ENCODE results near the gene NPM3.

The NPM3 gene

DNA sequence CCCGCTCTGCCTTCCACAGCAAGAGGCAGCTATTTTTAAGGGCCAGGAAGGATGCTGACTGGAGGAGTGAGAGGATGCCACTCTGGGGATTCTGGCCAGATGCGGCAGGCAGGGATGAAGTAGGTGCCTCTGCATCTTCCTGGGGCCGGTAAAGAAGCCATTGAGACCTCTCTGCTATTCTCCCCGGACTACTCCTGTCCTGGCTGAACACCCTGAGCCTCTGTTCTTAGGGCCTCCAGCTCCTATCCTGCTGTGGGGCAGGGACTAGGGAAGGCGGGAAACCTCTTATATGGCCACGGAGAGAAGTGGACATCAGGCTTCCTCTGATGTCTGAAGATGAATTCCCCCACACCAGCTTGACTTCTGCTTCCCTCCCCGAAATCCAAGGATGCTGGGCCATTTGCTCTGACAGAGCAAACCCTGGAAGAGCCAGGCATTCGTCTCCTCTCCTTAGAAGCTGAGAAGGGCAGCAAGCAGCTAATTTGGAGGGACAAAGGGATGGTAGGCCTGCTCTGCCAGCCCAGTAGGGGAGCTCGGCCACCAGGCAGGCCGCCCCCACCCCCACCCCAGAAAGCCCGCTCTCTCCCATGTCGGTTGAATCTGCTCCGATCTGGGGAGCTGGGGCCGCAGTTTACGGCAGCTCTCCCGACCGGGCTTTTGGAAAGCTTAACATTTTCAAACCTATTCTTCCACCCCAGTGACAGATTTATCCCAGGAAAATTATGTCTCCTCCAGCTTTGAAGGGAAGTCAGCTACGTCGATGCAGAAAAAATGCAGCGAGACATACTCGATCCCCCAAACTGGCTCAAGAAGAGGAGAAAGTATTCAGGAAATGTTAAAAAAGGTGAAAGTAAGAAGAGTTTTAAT, 10.1 kb downstream of the NPM3 start:
- no peak overlapping the region for H3K4me3 ChIP-seq (ENCODE audit: low read length)
- no peak for DNase-seq (ENCODE audit: low read depth)
- TF ChIP-seq, protein P1, sequence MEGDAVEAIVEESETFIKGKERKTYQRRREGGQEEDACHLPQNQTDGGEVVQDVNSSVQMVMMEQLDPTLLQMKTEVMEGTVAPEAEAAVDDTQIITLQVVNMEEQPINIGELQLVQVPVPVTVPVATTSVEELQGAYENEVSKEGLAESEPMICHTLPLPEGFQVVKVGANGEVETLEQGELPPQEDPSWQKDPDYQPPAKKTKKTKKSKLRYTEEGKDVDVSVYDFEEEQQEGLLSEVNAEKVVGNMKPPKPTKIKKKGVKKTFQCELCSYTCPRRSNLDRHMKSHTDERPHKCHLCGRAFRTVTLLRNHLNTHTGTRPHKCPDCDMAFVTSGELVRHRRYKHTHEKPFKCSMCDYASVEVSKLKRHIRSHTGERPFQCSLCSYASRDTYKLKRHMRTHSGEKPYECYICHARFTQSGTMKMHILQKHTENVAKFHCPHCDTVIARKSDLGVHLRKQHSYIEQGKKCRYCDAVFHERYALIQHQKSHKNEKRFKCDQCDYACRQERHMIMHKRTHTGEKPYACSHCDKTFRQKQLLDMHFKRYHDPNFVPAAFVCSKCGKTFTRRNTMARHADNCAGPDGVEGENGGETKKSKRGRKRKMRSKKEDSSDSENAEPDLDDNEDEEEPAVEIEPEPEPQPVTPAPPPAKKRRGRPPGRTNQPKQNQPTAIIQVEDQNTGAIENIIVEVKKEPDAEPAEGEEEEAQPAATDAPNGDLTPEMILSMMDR (conservative IDR thresholded peaks at IDR 0.05; ENCODE audit: low read depth, low read length), result no peak

DNA sequence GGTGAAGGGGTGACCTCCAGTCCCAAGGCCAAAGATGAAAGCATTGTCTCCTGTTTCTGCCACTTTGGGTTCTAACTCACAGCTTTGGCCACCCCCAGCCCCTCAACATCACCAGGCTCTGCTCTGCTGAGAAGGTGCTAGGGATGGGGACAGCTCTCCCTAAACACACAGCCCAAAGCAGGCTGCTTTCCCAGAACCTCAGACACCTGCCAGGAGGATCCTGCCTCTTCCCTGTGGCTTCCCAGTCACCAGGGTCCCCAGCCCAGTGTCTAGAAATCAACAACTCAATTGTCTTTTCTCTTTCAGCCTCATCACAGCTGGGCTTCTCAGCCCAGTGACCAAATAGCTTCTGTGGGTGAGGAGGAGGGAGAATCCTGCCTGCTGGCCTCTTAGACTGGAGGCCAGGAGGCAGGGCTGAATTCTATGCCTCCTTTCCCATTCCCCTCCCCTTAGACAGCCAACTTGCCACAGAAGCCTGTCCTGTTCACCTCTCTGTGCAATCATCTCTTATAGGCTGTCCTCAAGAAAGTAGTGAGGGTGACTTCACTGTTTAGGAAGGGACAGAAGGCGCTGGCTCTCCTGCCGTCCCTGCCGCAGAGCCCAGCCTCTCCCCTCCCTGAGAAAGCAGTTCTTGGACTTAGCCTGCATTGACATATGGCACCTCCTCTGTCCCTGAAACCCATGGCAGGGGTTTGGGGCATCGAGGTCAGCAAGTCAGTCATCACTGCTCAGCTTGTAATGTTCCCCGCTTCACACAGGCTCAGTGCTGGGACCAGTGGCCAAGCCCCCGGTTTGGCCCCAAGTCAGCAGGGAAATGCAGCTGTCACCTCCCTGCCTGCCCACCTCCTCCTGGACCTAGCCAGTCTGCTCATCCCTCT, 11.0 kb downstream of the NPM3 start:
- no peak for DNase-seq (ENCODE audit: low read depth)
- TF ChIP-seq, protein P1 (conservative IDR thresholded peaks at IDR 0.05; ENCODE audit: low read depth, low read length), result no peak
- no peak overlapping the region for H3K4me3 ChIP-seq (ENCODE audit: low read length)

DNA sequence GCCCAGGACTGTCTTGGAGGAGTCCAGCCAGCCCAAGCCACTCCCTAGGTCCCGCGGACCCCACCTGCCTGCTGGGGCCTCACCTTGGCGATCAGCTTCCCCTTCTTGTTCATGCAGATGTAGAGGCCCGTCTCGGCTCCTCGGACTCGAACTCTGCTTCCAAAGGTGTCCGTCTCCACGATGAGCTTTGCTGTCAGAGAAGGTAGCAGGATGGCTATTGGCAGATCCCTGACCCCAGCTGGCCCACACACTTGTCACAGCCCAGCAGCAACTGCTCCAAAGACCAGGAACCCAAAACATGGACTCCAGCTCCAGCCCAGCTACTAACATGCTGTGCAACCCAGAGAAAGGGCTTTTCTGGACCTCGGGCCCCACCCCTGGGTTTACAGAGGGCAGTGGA, 11.9 kb downstream of the NPM3 start:
- no peak overlapping the region for H3K4me3 ChIP-seq (ENCODE audit: low read length)
- no peak for DNase-seq (ENCODE audit: low read depth)
- TF ChIP-seq, protein P1 (conservative IDR thresholded peaks at IDR 0.05; ENCODE audit: low read depth, low read length), result no peak

DNA sequence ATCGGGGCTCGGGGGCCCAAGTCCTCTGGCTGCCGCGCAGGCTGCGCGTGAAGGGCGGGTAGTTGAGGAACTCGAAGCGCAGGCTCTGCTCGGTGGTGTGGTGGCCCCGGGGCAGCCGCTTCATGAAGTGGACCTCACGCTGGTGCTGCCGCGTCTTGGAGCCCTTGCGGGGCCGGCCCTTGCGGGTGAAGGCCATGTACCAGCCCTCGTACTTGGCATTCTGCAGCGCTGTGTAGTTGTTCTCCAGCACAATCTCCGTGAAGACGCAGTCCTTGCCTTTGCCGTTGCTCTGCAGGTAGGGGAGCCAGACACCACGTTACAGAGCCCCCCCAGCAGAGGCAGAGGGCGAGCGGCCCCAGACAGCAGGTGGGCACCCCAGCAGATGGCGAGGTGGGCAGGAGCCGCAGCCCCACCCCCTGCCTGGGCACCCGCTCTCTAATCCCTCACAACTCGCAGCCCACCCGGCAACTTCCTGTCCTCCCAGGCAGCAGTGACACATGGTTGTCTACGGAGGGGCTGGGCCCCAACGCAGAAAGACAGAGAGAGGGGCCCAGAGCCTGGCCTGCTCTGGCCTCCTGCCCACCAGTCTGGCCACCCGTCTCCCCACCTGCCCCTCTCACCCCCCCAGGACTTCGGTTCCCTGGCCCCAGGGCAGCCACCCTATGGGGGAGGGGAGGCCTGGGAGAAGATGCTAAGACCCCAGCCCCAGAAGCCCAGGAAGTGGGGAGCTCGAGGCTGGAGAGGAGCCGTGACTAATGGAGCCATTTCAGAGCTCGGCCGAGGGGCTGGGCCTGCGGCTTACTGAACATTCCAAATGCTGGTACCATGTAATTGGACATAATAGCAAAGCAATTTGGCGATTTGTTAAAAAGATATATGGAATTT, 12.7 kb downstream of the NPM3 start:
- no peak for DNase-seq (ENCODE audit: low read depth)
- TF ChIP-seq, protein P1 (conservative IDR thresholded peaks at IDR 0.05; ENCODE audit: low read depth, low read length), result no peak
- no peak overlapping the region for H3K4me3 ChIP-seq (ENCODE audit: low read length)

DNA sequence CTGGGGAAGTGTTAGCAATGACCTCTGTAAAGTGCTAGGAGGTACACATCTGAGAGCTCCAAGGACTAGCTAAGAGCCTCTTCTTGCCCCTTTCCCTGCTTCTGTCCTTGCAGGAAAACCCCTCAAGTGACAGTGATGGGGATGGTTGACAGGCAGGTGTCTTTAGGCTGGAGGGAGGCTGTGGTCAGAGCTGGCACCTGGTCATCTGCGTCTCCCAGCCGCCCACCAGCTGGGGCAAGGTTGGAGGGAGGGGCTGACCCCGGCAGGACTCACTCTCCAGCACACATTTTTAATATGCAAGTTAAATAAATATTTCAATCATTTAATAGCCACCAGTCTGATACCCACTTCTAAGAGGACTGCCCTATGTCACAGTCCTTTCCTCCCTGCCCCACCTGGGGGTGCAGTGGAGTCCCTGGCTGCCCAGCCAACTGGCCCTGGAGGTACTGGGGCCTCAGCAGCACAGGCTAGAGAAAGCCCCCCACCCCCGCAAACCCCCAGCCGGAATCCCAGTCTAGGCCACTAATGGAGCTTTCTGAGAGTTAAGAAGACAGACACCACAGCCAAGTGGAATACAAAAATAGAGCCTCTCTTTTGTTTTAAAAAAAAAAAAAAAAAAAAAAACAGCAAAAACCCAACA, 13.6 kb downstream of the NPM3 start:
- no peak for DNase-seq (ENCODE audit: low read depth)
- TF ChIP-seq, protein P1 (conservative IDR thresholded peaks at IDR 0.05; ENCODE audit: low read depth, low read length), result peak; percentile 5
- H3K4me3 ChIP-seq (ENCODE audit: low read length), result no peak overlapping the region

DNA sequence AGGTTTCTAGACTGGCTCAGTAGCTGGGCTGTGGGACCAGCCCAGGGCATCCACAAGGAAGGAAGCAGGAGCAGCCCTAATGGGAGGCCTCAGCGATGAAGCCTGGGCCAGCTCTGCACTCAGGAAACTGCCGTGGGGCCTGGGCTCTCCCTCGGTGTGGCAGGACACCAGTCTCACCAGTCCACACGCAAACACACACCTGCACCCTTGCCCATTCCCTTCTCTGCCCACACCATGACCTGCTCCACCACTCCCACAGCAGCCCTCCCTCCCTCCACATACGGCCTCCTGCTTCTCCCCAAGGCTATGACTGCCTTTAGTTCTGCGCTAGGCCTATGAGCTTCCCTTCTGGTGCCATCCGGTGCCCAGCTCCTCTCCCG, 14.5 kb downstream of the NPM3 start:
- H3K4me3 ChIP-seq (ENCODE audit: low read length), result no peak overlapping the region
- TF ChIP-seq, protein P1 (conservative IDR thresholded peaks at IDR 0.05; ENCODE audit: low read depth, low read length), result no peak
- no peak for DNase-seq (ENCODE audit: low read depth)

Measured in retinal pigment epithelial cell (primary cell).